Right lobe of liver (tissue), 4 donors: Measurements from ENCODE around the gene CLDND2.

ENCODE experiments used
- CTCF ChIP-seq, 4 donors: fragments of 200-600 bp in 3 of 4; fragments of 450-650 bp in 1 of 4; IDR thresholded peaks; one replicate each; pipeline versions ENCODE4 v1.5.1 to v1.8.0; 2016 to 2022; ENCODE audit warnings: antibody characterized with exemption in 4 of 4, mild to moderate bottlenecking in 2 of 4
- POLR2A ChIP-seq: fragments of 450-650 bp; IDR thresholded peaks from one replicate; pipeline ENCODE4 v1.6.1; 2017; ENCODE audit warnings: antibody characterized with exemption, mild to moderate bottlenecking
- donor health status: DM: no; HTN: no; CAD: no.
- donor health status: DM: no; HTN: no; CAD: no.
- donor health status: DM: no; HTN: yes; CAD: no.

GRCh38 chr19:51407511-51408131 is 38.8 kb upstream of the CLDND2 start:
- TF ChIP-seq CTCF (IDR thresholded peaks at IDR 0.05) (peak; percentile 51 to 66 (median 56)), POLR2A (no peak)
